Fibroblast of skin of left quadriceps (primary cell): ENCODE measurements around the gene NSA2.
"Not testable (repeated sequence)": the region's sequence is repeated elsewhere in the genome, so short reads cannot be mapped to it uniquely, and the experiment has no call there.

Experiments
- DNase-seq, 2 experiments: peaks; one replicate each; pipeline ENCODE4 v3.0.0-alpha.2; 2013; ENCODE audit warnings: low read depth in 2 of 2

Gene NSA2

DNA sequence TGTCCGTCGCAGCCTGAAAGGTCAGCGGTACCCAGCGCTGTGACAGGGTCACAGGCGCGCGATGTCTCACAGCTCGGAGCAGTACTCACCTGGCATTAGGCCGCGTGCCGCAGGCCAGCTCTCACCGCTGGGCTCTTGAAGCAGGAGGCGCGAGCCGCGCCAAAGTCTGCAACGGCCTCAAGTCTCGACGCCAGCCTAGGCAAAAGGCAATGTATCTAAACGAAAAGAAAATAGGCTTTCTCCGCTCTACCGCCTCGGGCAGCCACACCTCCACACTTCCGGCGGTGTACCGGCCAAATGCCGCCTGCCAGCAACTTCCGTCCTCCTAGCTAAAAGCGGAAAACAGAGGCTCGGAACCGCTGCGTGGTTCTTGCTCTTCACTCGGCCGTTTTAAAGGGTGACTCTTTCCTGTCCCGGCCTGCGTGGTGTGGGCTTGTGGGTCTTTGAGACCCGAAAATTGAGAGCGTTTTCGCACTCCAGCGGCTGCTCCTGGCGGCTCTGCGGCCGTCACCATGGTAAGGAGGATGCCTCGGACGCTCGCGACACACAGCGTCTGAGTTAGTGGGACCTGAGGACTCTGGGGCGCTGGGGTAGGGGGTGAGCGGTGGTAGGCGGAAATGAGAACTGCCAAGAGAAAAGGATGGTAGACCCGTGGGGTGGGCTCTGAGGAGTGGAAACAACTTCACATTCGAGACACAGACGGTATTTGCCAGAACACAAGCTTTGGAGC lies at the start of gene NSA2, which contains the start of gene GFM2:
TSS of gene NSA2 (plus strand) at position 401 of the 730 bp plus-strand sequence. CDS start at position 513, 112 bp downstream.
TSS of gene GFM2 (minus strand) at position 269 of the 730 bp plus-strand sequence. CDS start 3,375 bp downstream, outside the sequence.
- peak; percentile 85 to 87 for DNase-seq

- no peak for DNase-seq
These were observed 49.5 kb upstream of the NSA2 start for GRCh38 chr5:74717596-74717995.

- no peak for DNase-seq
These were observed 44.8 kb upstream of the NSA2 start for GRCh38 chr5:74722271-74722670.

DNA sequence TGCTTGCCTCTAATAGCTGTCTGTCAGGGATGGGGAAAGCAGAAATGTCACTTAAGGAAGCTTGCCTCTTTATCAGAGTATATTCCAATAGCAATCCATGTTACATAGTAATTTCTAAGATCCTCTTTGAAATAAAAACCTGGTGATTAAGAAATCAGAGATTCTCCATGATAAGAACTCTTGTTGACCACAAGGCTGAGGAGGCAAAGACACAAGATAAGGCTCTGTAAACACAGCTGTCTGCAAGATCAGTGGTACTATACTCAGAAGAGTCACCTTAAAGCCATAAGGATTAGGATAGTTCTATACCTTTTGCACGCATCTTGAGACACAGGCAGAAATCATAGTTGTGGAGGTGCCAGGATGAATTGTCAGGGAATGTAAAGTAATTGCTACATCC lies 41.7 kb upstream of the NSA2 start:
- no peak for DNase-seq

- no peak for DNase-seq
These were observed 30.3 kb upstream of the NSA2 start for GRCh38 chr5:74736759-74737158.

- no peak for DNase-seq
These were observed 28.6 kb upstream of the NSA2 start for GRCh38 chr5:74738406-74738805.

DNA sequence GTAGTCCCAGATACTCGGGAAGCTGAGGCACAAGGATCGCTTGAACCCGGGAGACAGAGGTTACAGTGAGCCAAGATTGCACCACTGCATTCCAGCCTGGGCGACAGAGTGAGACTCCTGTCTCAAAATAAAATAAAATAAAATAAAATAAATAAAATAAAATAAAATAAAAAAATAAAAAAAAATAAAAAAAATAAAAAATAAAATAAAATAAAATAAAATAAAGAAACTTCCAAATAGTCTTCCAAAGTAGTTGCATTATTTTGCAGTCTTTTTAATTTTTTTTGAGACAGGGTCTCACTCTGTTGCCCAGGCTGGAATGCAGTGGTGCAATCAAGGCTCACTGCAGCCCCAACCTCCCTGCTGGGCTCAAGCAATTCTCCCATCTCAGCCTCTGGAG lies 18.3 kb upstream of the NSA2 start:
- DNase-seq = not testable (repeated sequence)

- DNase-seq = no peak
These were observed 5.8 kb upstream of the NSA2 start for GRCh38 chr5:74761241-74761640.

- DNase-seq = peak; percentile 16 to 20
These were observed 4.5 kb upstream of the NSA2 start for GRCh38 chr5:74762599-74762998.

- DNase-seq = no peak
These were observed 3.5 kb upstream of the NSA2 start for GRCh38 chr5:74763504-74763903.

- no peak for DNase-seq
These were observed 1.8 kb upstream of the NSA2 start for GRCh38 chr5:74765201-74765600.

DNA sequence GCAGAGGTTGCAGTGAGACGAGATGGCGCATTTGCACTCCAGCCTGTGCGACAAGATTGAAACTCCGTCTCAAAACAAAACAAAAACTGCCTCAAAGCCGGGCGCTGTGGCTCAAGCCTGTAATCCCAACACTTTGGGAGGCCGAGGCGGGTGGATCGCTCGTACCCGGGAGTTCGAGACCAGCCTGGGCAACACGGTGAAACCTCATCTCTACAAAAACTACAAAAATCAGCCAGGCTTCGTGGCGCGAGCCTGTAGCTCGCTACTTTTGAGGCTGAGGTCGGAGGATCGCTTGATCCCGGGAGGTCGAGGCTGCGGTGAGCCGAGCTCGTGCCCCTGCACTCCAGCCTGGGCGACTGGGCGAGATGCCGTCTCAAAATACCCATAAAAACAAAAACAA lies 1.1 kb upstream of the NSA2 start:
- DNase-seq = no peak

DNA sequence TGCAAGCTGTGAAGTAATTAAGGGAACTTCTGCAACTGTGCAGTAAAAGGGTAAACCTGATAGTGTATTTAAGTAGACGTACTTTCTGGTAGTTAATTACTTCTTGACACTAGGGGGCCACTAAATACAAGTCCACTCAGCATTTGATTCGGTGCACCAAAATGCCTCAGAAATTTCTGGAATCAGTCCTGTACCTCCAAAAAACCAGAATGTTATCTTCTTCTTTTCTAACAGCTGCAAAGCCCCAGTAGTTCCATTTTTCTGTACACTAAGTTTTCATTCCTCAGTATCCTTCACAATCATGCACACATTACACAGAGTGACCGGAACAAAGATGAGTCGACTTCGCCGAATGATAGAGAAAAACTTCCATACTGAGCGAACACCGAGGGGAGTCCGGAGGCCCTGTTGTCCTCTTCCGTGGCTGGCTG lies 616 bp upstream of the NSA2 start:
- peak in 1 of 2 experiments; percentile 8 for DNase-seq

DNA sequence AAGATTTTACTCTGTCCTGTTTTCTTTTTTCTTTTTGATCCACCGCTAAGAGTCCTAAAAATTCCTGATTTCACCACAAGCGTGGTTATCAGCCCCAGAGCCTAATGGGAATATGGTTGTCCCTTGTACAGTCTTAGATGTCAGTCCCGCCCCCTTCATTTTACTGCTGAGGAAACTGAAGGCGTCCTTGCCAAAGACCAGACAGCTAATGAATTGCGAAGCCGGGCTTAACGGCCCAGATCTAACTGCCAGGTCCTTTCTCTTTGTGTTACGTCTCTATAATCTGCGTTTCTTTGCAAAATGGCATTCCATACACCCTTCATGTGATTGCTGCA lies 497 bp downstream of the NSA2 start:
- peak in 1 of 2 experiments; percentile 13 for DNase-seq

GRCh38 chr5:74772359-74772758 lies 5.3 kb downstream of the NSA2 start:
- no peak for DNase-seq

- DNase-seq = no peak
These were observed 11.6 kb downstream of the NSA2 start for GRCh38 chr5:74778609-74779008.

- no peak for DNase-seq
These were observed 19.8 kb downstream of the NSA2 start for GRCh38 chr5:74786851-74787250.

GRCh38 chr5:74787424-74787823 lies 20.4 kb downstream of the NSA2 start:
- no peak for DNase-seq

GRCh38 chr5:74791669-74792068 lies 24.6 kb downstream of the NSA2 start:
- DNase-seq = not testable (repeated sequence)

- DNase-seq = no peak
These were observed 32.2 kb downstream of the NSA2 start for GRCh38 chr5:74798977-74799911.

DNA sequence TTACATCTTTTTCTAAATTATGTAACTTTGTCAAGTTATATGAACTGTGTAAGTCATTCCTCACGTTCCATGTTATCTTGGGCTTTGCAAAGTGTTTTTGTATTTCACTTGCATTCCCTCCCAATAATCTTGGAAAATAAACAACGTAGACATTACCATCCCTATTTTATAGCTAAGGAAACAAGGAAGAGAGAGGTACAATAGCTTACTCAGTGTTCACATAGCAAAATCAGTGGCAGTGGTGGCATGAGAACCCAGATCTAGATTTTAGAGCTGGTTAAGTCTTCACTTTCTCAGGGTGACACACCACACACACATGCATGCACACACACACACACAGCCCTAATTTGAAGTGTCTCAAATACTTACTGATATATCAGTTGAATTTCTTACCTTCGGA lies 34.1 kb downstream of the NSA2 start:
- no peak for DNase-seq

- DNase-seq = peak in 1 of 2 experiments; percentile 6
These were observed 34.9 kb downstream of the NSA2 start for GRCh38 chr5:74801941-74802340.

DNA sequence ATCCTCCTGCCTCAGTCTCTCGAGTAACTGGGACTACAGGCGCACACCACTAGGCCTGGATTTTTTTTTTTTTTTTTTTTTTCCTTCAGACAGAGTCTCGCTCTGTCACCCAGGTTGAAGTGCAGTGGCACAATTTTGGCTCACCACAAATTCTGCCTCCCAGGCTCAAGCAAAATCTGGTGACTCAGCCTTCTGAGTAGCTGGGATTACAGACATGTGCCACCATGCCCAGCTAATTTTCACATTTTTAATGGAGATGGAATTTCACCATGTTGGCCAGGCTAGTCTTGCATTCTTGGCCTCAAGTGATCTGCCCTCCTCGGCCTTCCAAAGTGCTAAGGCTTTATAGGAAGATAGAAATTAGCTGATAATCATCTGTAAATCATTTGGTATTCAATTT lies 43.9 kb downstream of the NSA2 start:
- DNase-seq = no peak
